SK-N-SH treated with all-trans-retinoic acid at 6 μM for 48 hours (cell line): Measurements from ENCODE around the gene UTRN.

Source experiments
- ARNTL ChIP-seq: fragments of 450-650 bp; formaldehyde crosslinking; IDR thresholded peaks from 2 replicates; pipeline ENCODE4 v1.5.0; 2020; ENCODE audit warnings: low read depth, mild to moderate bottlenecking, moderate library complexity, borderline replicate concordance
- CSDC2 ChIP-seq: fragments of 250-450 bp; sonication (Bioruptor Pico); IDR thresholded peaks from 2 replicates; pipeline ENCODE4 v1.5.0; 2020; ENCODE audit warnings: mild to moderate bottlenecking, moderate library complexity
- GLIS3 ChIP-seq: fragments of 250-450 bp; sonication (Bioruptor Pico); IDR thresholded peaks from 2 replicates; pipeline ENCODE4 v1.5.0; 2020; ENCODE audit warnings: mild to moderate bottlenecking, moderate library complexity
- PPARA ChIP-seq: fragments of 250-450 bp; sonication (Bioruptor Pico); IDR thresholded peaks from 2 replicates; pipeline ENCODE4 v1.5.0; 2020; ENCODE audit warnings: mild to moderate bottlenecking, borderline replicate concordance
- ZC3H10 ChIP-seq: fragments of 250-450 bp; sonication (Bioruptor Pico); IDR thresholded peaks from 2 replicates; pipeline ENCODE4 v1.5.1; 2021; ENCODE audit warnings: mild to moderate bottlenecking, moderate library complexity
- ZFP3 ChIP-seq: fragments of 250-450 bp; sonication (Bioruptor Pico); IDR thresholded peaks from 2 replicates; pipeline ENCODE4 v1.5.0; 2020; ENCODE audit warnings: mild to moderate bottlenecking, moderate library complexity
- ZNF8 ChIP-seq: fragments of 450-650 bp; formaldehyde crosslinking; IDR thresholded peaks from 2 replicates; pipeline ENCODE4 v1.5.0; 2020; ENCODE audit warnings: mild to moderate bottlenecking, moderate library complexity
- TF ChIP-seq, protein P1 (sequence below): fragments of 250-450 bp; sonication (Bioruptor Pico); IDR thresholded peaks from 2 replicates; pipeline ENCODE4 v1.8.0; 2020; ENCODE audit warnings: mild to moderate bottlenecking, moderate library complexity, borderline replicate concordance

DNA sequence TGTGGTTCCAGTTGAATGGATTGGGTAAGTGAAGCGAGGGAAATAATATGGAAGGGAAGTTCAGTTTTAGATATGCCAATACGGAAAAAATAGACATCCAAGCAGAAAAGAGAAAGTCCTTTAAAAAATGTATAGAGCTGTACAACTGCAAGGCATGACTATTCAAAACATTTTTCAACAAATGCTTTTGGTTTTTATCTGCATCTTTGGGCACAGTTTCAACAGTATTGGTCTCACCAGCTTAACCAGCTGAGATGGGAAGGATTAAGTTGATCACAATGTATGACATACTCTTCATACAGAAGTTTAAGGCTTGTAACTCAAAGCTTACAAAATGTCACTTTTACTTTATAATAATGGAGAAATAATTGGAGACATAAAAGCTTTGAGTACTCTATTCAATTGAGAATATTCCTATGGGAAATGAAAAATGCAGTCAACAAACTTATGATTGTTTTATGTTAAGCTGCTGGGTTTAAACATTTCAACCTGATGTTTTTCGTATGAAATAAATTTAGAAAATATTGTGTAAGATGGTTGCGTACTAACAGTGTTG lies 16.3 kb upstream of the UTRN start:
- no peak for TF ChIP-seq ZFP3 (CRISPR knock-in tag)
- TF ChIP-seq CSDC2 (CRISPR knock-in tag) = no peak
- no peak for TF ChIP-seq ARNTL (CRISPR knock-in tag)
- no peak for TF ChIP-seq ZNF8 (CRISPR knock-in tag)
- no peak for TF ChIP-seq ZC3H10 (CRISPR knock-in tag)
- no peak for TF ChIP-seq GLIS3 (CRISPR knock-in tag)
- TF ChIP-seq, protein P1, sequence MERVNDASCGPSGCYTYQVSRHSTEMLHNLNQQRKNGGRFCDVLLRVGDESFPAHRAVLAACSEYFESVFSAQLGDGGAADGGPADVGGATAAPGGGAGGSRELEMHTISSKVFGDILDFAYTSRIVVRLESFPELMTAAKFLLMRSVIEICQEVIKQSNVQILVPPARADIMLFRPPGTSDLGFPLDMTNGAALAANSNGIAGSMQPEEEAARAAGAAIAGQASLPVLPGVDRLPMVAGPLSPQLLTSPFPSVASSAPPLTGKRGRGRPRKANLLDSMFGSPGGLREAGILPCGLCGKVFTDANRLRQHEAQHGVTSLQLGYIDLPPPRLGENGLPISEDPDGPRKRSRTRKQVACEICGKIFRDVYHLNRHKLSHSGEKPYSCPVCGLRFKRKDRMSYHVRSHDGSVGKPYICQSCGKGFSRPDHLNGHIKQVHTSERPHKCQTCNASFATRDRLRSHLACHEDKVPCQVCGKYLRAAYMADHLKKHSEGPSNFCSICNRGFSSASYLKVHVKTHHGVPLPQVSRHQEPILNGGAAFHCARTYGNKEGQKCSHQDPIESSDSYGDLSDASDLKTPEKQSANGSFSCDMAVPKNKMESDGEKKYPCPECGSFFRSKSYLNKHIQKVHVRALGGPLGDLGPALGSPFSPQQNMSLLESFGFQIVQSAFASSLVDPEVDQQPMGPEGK (CRISPR knock-in tag) = no peak
- no peak for TF ChIP-seq PPARA (CRISPR knock-in tag)
